Measurements from ENCODE around the gene NDUFA6.
A peak's percentile ranks its signal among the peaks of the same experiment; 100 is the strongest.

Gene NDUFA6

DNA sequence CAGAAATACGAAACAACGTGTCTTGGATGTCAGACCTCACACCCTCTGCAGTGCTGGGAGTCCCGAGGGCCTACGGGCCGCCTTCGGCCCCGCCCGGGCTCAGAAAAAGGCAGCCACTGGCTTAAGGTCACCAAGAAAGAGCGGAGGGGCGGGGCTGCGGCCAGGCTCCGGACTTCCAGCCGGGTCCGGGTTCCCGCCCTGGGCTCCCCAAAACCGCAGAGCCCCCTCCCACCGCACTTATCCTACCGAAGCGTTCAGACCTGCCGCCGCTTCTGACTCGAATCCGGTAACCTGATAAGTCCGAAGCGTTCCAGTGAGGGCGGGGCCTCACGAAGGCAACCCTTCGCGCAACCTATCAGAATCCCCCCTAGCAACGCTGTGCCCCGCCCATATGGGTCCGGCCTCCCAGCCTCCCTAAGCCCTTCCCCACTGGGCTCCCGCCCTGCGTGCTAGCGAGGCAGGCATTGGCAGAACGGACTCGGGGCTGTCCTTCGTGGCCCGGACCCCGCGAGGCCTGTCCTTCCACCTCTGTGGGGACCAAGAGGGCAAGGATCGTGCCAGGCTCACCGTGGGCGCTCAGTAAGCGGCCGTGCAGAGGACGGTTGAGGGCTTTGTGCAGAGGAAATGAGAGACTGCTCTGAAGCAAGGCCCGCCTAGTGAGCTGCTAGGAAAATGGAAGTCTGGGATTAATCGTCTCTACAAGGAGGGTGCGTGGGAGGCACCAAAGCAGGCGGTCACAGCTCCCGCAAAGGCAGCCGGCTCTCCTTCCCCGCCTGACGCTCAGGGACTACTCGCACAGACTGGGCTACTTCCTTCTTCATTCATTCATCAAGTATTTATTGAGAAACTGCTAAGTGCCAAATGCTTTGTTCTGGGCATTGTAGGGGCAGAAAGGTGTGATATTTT is 19.8 kb downstream of the NDUFA6 start, which contains the start of gene NAGA:
Gene NAGA (minus strand): TSS at position 296 of the 906 bp plus-strand sequence. CDS start 515 bp downstream, outside the sequence.
- peak; percentile 96 for DNase-seq (ENCODE audit: low spot score)

DNA sequence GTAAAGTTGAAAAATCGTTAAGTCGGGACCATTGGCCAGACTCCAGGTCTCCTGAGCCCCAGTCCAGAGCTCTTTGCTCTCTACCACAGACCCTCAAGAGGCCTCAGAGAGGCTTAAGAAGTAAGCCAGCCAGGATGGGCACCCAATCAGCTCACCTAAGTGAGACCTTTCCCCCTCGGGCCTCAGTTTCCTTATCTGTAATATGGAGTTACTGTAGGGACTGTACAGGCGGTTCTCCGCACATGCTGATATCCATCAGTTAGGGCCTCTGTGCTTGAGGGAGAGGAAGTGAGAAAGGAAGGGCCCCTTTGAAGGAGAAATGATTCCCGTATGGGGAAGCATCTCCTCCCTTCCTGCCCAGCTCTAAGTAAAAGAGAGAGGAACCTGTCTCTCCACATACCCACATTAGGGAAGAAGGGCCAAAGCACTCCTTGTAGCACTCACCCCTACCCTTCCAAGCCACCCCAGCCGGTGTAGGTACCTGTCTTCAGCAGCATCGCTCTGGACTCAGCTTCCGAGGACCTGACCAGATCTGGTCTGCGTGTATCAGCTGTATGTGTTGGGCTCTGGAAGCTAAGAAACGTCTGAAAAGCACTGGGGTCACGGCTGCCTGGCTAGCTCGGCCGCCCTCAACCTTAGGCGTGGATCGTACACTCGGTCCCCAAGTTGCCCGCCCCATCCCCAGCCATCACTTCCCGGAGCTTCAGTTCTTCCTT is 20.6 kb downstream of the NDUFA6 start:
- DNase-seq (ENCODE audit: low spot score), result no peak

DNA sequence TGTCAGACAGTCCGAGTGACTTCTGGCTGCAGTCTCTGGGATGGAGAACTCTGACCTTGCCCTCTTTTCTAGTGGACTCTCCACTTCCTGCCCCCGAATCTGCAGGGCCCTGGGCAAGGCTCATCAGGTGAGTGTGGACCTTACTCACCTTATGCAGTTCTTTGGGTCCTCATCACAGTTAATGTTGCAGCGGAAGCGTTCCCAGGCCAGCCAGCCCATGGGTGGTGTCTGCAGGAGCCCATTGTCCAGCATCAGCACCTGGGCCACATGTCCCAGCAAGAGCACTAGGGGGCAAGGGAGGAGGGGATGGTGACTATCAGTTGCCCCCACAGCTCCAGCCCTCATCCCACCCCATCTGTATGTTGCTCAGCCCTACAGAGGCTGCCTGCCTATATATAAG is 22.3 kb downstream of the NDUFA6 start:
- DNase-seq (ENCODE audit: low spot score), result no peak

DNA sequence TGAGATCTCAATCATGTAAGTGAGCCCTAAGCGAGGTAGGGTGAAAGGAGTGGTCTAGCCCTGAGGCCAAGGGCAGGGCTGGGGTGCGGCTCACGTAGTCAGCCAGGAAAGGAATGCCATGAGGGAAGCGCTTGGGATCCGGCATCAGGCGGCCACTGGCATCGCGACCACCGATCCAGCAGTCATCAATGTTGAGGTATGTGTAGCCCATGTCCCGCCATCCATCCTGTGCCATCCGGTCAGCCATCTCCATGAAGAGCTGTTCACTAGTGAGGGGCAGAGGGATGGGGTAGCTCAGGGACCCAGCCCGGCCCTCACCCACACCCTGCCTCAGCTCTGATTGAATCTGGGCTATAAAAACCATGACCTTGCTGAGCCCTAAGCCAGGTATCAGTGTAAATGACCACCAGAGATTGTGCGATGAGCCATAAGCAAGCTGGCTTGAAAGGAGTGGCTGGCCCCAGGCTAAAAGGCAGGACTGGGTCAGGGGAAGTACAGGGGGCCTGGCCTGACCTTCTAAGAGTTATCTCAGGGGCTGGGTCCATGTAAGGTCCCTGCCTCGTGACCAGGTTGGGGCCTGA is 22.8 kb downstream of the NDUFA6 start:
- no peak for DNase-seq (ENCODE audit: low spot score)

DNA sequence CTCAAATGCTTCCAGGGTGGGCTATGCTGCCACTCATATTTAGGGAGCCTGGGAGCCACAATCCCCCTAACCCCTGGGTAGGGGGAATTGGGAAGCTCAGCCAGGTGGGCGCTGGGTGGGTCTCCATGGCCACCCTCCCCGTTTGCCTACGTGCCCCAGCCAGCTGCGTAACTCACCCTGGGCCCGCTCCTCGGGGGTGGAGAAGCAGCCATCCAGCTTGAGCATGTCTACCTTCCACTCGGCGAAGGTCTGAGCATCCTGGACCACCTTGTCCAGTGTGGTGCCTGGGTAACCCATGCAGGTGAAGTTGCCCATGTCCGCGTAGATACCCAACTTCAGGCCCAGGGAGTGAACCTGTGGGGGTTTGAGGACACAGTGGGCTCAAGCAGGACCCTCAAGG is 23.6 kb downstream of the NDUFA6 start:
- DNase-seq (ENCODE audit: low spot score), result no peak

DNA sequence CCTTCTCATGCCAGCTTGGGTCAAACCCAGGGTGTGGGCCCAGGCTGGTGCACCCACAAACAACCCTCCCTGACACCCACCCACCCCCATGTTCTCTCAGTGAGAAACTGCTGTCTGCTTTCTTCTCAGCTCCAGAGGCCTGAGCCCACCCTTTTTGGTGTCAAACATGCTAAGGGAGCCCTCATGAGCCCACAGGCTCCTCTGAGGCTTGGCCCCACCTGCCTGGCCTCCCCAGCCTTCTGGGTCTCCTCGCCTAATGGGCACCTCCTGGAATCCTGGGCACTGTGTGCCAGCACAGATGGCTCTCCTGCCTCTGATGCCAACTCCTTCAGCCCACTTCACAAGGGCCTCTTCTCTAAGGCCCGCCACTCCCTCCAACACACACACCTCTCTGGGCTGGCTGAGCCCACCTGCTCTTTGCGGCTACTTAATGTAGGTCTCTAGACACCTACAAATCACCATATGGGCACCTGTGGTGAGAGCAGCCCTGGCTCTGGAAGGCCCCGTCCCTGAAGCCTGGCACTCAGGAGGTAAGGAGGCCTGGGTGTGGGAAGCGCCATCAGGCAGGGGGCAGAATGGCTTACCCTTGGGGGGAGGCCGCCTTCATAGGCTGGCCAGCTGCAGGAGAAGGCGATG is 24.3 kb downstream of the NDUFA6 start:
- DNase-seq (ENCODE audit: low spot score), result no peak

DNA sequence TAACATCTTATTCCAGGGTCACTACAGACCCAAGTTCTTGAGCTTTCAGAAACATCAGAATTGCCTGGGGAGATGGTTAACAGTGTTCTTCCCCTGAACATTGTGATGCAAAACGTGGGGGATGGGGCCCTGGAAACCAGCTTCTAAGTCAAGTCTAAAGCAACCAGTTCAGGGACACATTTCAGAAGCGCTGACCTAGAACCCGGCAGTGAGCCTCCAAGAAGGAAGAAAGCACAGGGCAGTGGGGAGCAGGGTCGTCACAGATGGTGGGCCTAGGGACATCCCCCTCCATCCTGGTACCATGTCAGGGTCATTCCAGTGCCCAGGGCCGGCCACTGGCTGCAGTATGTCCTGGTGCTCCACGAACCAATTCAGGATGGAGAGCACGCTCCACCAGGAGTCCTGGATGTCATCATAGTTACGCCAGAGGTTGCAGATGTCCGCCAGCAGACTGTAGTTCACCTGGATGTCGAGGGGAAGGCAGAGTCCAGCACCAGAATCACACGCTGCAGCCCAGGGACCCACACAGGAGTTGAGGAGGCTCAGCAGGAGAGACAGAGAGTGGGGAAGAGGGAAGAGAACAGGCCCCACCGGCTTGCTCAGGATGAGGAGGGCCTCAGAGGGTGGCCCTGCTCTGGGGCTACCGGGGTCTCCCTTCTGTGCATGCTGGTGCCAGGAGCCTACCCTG is 25.0 kb downstream of the NDUFA6 start:
- DNase-seq (ENCODE audit: low spot score), result no peak

DNA sequence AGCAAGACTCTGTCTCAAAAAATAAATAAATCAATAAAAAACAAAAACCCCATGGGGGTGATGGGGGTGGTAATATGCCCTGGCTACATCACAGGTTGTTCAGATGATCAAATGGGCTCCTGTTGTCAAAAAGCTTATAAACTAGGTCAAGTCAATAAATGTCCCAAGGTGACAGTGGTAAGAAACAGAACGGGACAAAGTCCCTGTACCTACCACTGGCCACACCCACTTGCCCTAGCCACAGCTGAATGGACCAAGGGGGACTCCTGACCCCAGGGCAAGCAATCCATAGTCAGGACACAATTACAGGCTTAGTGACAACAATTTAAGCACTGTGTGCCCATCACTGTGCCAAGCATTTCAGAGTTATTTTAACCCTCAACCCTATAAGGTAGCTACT is 25.9 kb downstream of the NDUFA6 start:
- no peak for DNase-seq (ENCODE audit: low spot score)

DNA sequence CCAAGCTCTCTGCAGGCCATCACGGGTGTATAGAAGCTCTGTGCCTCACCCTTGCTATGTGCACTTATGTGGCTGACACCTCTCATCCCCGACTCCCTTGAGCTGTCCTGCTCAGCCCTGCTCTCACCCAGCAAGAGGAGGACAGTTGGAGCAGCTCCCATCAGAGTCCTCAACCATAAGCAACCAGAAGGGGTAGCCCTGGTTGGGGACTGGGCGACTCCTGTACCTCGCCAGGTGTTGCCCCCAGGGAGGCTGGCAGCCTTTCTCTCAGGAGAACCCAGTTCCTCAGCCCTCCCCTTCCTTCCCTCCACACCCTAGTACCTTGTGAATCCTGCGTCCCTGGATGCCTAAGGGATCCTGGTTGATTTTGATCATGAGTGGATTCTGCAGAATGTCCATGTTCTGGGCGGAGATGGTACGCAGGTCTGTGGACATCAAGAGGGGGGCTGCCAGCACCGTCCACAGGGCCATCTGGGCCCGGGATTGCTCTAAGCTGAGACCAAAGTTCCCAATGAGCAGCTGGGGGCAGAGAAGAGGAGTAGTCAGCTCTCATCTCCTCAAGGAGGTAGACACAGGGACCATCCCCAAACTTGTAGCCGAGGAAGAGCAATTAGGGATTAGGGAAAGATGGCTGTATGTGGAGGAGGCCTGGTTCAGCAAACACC is 27.9 kb downstream of the NDUFA6 start:
- DNase-seq (ENCODE audit: low spot score), result no peak

DNA sequence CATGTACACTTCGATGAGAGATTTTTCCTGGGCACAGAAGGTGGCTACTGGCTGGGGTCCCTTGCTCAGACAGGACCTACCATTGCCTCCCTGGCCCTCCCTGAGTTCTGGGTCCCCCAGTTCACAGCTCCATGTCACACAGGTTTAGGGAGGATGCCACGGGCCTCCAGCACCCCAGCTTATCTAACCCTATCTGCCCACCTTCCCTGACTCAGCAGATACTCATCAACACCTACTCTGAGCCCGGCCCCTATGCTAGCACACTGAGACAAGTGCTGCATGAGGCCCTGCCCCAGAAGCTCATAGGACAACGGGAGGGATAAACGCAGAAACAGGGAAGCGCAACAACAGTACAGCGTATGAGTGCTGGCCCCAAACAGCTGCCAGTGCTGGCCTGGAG is 29.5 kb downstream of the NDUFA6 start:
- DNase-seq (ENCODE audit: low spot score), result no peak

DNA sequence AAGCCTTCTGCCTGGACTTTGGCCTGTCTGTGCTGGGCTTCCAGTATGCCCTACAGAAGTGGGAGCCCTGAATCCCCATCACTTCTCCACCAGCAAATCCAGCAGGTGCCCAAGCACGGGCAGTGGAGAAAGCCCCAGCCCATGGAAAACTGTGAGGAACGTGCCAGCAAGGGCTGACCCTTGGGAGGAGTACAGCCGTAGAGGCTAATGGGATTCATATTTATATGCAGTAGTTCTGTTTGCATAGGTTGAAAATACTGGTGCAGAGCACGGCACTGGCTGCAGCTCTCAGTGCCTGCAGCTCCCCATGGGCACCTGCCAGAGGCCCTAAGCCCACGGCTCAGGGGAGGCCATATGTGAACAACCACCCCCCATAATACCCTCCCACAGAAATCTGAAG is 30.1 kb downstream of the NDUFA6 start:
- DNase-seq (ENCODE audit: low spot score), result no peak

DNA sequence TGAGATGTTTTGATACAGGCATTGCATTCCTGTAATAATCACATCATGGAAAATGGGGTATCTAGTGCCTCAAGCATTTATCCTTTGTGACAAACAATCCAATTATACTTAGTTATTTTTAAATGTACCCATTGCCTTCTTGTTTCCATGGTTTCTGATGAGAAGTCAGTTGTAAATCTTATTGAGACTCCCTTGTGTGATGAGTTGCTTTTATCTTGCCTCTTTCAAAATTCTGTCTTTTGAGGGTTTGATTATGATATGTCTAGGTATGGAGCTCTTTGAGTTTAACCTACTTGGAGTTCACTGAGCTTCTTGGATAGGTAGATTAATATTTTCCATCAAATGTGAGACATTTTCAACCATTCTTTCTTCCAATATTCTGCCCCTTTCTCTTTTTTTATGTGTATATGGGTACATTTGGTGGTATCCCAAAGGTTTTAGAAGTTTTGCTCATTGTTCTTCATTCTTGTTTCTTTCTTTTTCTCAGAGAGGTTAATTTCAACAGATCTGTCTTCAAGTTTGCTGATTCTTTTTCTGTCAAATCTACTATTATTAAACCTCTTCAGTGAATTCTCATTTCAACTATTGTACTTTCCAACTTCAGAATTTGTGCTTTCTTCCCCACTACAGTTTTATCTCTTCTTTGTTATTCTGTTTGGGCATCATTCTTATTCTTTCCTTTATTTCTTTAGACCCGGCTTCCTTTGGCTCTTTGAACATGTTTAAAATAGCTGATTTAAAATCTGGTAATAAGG is 33.6 kb downstream of the NDUFA6 start:
- no peak for DNase-seq (ENCODE audit: low spot score)

DNA sequence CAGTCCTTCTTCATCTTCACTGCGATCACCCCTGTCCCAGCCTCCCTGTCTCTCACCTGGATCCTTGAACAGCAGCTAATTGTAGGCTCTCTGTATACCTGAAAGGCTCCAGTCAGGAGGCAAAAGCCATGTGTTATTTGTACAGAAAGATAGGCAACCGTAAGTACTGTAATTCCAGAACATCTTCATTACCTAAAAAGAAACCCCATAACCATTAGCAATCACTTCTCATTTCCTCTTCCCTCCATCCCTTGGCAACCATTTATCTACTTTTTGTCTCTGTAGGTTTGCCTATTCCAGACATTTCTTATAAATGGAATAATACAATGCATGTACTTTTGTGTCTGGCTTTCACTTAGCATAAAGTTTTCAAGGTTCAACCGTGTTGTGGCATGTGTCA is 37.8 kb downstream of the NDUFA6 start:
- no peak for DNase-seq (ENCODE audit: low spot score)

DNA sequence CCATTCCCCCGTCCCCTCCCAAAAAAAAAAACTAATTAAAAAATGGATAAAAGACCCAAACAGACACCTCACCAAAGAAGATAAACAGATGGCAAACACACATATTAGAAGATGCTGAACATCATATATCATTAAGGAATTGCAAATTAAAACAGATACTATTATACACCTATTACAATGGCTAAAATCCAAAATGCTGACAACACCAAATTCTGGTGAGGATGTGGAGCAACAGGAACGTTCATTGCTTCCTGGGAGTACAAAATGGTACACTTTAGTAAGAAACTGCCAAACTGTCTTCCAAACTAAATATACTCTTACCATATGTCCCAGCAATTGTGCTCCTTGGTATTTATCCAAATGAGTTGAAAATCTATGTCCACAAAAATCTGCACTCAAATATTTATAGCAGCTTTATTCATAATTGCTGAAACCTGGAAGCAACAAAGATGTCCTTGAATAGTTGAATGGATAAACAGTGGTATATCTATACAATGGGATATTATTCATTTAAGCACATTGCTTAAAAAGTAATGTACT is 39.9 kb downstream of the NDUFA6 start:
- no peak for DNase-seq (ENCODE audit: low spot score)

DNA sequence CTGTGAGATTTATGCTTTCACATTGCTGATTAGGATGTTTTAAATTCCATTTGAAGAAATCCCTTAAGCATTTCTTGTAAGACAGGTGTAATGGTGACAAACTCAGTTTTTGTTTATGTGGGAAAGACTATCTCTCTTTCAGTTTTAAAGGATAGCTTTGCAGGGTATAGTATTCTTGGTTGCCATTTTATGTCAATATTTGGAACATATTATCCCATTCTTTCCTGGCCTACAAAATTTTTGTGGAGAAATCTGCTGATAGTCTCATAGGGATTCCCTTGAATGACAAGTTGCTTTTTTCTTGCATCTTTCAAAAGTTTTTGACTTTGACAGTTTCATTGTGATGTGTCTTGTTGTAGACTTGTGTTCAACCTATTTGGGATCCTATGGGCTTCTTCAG is 48.8 kb downstream of the NDUFA6 start:
- no peak for DNase-seq (ENCODE audit: low spot score)

DNA sequence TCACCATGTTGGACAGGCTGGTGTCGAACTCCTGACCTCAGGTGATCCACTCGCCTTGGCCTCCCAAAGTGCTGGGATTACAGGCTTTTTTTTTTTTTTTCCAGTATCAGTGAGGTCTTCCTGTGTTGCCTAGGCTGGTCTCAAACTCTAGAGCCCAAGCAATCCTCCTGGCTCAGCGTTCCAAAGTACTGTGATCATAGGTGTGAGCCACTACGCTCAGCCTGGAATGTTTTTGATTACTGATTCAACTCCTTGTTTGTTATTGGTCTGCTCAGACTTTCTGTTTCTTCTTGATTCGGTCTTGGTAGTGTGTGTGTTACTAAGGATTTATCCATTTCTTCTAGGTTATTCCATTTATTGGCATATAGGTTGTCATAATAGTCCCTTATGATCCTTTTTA is 51.3 kb downstream of the NDUFA6 start:
- no peak for DNase-seq (ENCODE audit: low spot score)

Measured in kidney tubule cell (primary cell).